ENCODE results near the gene TRAPPC5. TPM values are rescaled to one million over a fixed set of nuclear protein-coding genes. Genes with fewer than 3 reads are reported as not detected.

Gene TRAPPC5
- total RNA-seq, 1 donor from 2014 or later, result 16.7 TPM

GRCh38 chr19:7733376-7733775, 52.7 kb downstream of the TRAPPC5 start:
- no peak for DNase-seq

- no peak for DNase-seq
Observed at GRCh38 chr19:7734220-7735203, 53.9 kb downstream of the TRAPPC5 start.

GRCh38 chr19:7736148-7736547, 55.5 kb downstream of the TRAPPC5 start:
- DNase-seq, result no peak

GRCh38 chr19:7737215-7737614, 56.6 kb downstream of the TRAPPC5 start:
- no peak for DNase-seq

Other genes with a start within 250 kb of the TRAPPC5 start
- gene PEX11G, start 191.8 kb upstream of the TRAPPC5 start, total RNA-seq, result 0.94 TPM
- gene ZNF358, start 164.7 kb upstream of the TRAPPC5 start, total RNA-seq, result 9.0 TPM
- 9.8 TPM for gene MCOLN1, start 158.2 kb upstream of the TRAPPC5 start, total RNA-seq
- gene PNPLA6, start 145.1 kb upstream of the TRAPPC5 start, total RNA-seq, result 49.0 TPM
- 17.0 TPM for gene CAMSAP3, start 85.0 kb upstream of the TRAPPC5 start, total RNA-seq
- gene XAB2, start 51.3 kb upstream of the TRAPPC5 start, total RNA-seq, result 18.4 TPM
- 14.7 TPM for gene PET100, start 51.0 kb upstream of the TRAPPC5 start, total RNA-seq
- not detected for gene PCP2, start 47.1 kb upstream of the TRAPPC5 start, total RNA-seq
- gene STXBP2, start 43.7 kb upstream of the TRAPPC5 start, total RNA-seq, result 3.0 TPM
- 0.94 TPM for gene RETN, start 11.8 kb upstream of the TRAPPC5 start, total RNA-seq
- gene MCEMP1, start 3.7 kb upstream of the TRAPPC5 start, total RNA-seq, result 0.78 TPM
- gene FCER2, start 21.3 kb downstream of the TRAPPC5 start, total RNA-seq, result not detected
- 0.31 TPM for gene CLEC4G, start 51.3 kb downstream of the TRAPPC5 start, total RNA-seq
- gene CD209, start 66.7 kb downstream of the TRAPPC5 start, total RNA-seq, result 0.47 TPM
- gene CLEC4M, start 82.4 kb downstream of the TRAPPC5 start, total RNA-seq, result not detected
- 44.5 TPM for gene EVI5L, start 149.4 kb downstream of the TRAPPC5 start, total RNA-seq
- gene PRR36, start 193.6 kb downstream of the TRAPPC5 start, total RNA-seq, result 4.1 TPM
- not detected for gene LRRC8E, start 207.7 kb downstream of the TRAPPC5 start, total RNA-seq
- 6.7 TPM for gene MAP2K7, start 223.0 kb downstream of the TRAPPC5 start, total RNA-seq
- not detected for gene TGFBR3L, start 234.0 kb downstream of the TRAPPC5 start, total RNA-seq
- gene SNAPC2, start 239.5 kb downstream of the TRAPPC5 start, total RNA-seq, result 6.2 TPM
- 15.4 TPM for gene CTXN1, start 245.3 kb downstream of the TRAPPC5 start, total RNA-seq

Measured in occipital lobe (tissue), 2 donors.